Activated CD8-positive, alpha-beta T cell treated with anti-CD3 and anti-CD28 coated beads for 36 hours (primary cell): Measurements from ENCODE around the gene EIF4EBP3. TPM values are rescaled to one million over a fixed set of nuclear protein-coding genes. Genes with fewer than 3 reads are reported as not detected.
"Not testable (repeated sequence)": the region's sequence is repeated elsewhere in the genome, so short reads cannot be mapped to it uniquely, and the experiment has no call there.

Source experiments
- ATAC-seq: fragments of 200-7000 bp; cut with Tn5 transposase; one replicate; pipeline ENCODE4 v1.10.0; 2021; ENCODE audit warnings: mild to moderate bottlenecking, moderate library complexity
- CTCF ChIA-PET: fragments of 350-600 bp; sonication (Branson Sonifier 250); formaldehyde crosslinking; loops from one replicate; lab custom pipeline; 2021; ENCODE audit warnings: antibody characterized with exemption; lab: Charles Lee
- POLR2A ChIA-PET: fragments of 350-600 bp; sonication (Branson Sonifier 250); formaldehyde crosslinking; loops from one replicate; lab custom pipeline; 2021; ENCODE audit warnings: antibody characterized with exemption; lab: Charles Lee
- DNase-seq: peaks from one replicate; pipeline ENCODE4 v3.0.0-alpha.2; 2020
- H3K27ac Mint-ChIP-seq: one replicate; pipeline ENCODE4 v1.8.0; 2021; ENCODE audit warnings: mild to moderate bottlenecking, mixed read lengths
- H3K27me3 Mint-ChIP-seq: one replicate; pipeline ENCODE4 v1.8.0; 2021; ENCODE audit warnings: mixed read lengths
- H3K36me3 Mint-ChIP-seq: one replicate; pipeline ENCODE4 v1.8.0; 2021; ENCODE audit warnings: low read depth, mixed read lengths
- H3K4me1 Mint-ChIP-seq: one replicate; pipeline ENCODE4 v1.8.0; 2021; ENCODE audit warnings: low read depth, mixed read lengths
- H3K4me3 Mint-ChIP-seq: one replicate; pipeline ENCODE4 v1.8.0; 2021; ENCODE audit warnings: mild to moderate bottlenecking, moderate library complexity, mixed read lengths
- H3K9me3 Mint-ChIP-seq: one replicate; pipeline ENCODE4 v1.8.0; 2021; ENCODE audit warnings: mixed read lengths
- intact Hi-C: fragments of 100-400 bp; cut with micrococcal nuclease; formaldehyde crosslinking; loops from one replicate; pipeline ENCODE4 v1.10.0; 2022
- total RNA-seq, 2 experiments: library from RNA; stranded (reverse); gene quantifications; one replicate each; pipeline ENCODE4 v1.2.3, GENCODE V29; 2021
- TF ChIP-seq, protein P1 (sequence below): fragments of 200-600 bp; IDR thresholded peaks from one replicate; pipeline ENCODE4 v1.8.0; 2022; ENCODE audit warnings: antibody characterized with exemption, mild to moderate bottlenecking

The EIF4EBP3 gene
- total RNA-seq, 2 experiments from 2014 or later, result 19.6 to 20.3 TPM

DNA sequence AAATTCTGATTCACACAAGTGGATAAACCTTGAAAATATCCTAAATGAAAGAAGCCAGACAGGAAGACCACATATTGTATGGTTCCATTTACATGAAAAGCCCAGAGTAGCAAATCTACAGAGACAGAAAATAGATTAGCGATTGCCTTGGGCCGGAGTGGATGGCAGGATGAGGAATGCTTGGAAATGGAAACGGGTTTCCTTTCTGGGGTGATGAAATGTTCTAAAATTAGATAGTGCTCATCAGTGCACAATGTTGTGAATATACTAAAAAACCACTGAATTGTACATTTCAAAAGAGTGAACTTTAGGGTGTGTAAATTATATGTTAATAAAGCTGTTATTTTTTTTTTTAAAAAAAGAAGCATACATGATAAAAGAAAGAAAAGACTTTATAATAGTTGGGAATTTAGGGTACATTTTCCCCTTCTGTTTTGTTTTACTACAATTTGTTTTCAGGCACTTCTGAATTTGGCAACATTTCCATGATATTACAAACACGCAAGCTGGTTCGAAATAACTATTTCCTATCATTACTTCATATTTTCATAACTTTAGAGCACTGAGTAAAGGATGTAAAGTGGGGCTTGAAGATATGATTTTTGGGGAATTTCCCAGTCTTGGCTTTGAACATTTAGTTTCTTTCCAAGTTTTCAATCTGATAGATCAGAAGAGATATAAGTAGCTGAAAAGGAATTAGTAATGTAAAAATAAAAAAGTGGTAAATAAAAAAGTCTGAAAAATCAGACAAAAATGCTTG is 41.0 kb downstream of the EIF4EBP3 start:
- ChIA-PET CTCF (interaction anchor here (1.2 kb wide), 1 partner anchor 348 kb away, joined by 3 read pairs; no protein-coding TSS in a partner anchor), POLR2A (no interaction called here)

DNA sequence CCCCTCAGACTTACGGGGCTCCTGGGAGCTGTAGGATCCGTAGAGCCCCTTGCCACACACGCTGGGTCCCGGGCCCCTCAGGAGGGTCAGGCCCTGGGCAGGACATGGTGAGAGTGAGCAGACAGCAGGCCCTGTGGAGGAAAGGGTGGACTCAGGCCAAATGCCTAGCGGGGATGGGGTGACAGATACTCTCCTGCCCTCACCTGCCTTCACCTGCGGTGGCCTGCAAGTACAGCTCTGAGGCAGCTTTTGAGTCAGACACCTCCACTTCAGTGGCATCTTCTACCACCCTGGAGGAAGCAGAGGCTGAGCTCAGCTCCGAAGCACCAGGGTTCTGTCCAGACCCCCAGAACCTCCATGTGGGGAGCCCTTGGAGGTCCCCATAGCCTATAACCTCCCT is 43.4 kb downstream of the EIF4EBP3 start:
- Mint-ChIP-seq H3K9me3 (no peaks in the 10 kb centered on the region), H3K27ac (no peak overlapping the region), H3K27me3 (peaks cover 2% of the 10 kb centered on the region), H3K4me3 (no peak overlapping the region), H3K36me3 (no peaks in the 10 kb centered on the region), H3K4me1 (peaks cover 4% of the 10 kb centered on the region)
- ChIA-PET POLR2A (interaction anchor here (1.3 kb wide), 1 partner anchor 100 kb away, joined by 3 read pairs; the partner anchor contains the start of genes HARS1 and HARS2), CTCF (no interaction called here)
- intact Hi-C loops, result no loop called here
- ATAC-seq (no peak), DNase-seq (no peak)
- TF ChIP-seq, protein P1, sequence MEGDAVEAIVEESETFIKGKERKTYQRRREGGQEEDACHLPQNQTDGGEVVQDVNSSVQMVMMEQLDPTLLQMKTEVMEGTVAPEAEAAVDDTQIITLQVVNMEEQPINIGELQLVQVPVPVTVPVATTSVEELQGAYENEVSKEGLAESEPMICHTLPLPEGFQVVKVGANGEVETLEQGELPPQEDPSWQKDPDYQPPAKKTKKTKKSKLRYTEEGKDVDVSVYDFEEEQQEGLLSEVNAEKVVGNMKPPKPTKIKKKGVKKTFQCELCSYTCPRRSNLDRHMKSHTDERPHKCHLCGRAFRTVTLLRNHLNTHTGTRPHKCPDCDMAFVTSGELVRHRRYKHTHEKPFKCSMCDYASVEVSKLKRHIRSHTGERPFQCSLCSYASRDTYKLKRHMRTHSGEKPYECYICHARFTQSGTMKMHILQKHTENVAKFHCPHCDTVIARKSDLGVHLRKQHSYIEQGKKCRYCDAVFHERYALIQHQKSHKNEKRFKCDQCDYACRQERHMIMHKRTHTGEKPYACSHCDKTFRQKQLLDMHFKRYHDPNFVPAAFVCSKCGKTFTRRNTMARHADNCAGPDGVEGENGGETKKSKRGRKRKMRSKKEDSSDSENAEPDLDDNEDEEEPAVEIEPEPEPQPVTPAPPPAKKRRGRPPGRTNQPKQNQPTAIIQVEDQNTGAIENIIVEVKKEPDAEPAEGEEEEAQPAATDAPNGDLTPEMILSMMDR, result no peak

More for the DNA sequence above, 41.0 kb downstream of the EIF4EBP3 start:
- H3K4me1 Mint-ChIP-seq, result no peaks in the 10 kb centered on the region
- H3K9me3 Mint-ChIP-seq, result no peaks in the 10 kb centered on the region
- no peak overlapping the region for H3K4me3 Mint-ChIP-seq
- intact Hi-C loops, result no loop called here
- no peaks in the 10 kb centered on the region for H3K36me3 Mint-ChIP-seq
- H3K27me3 Mint-ChIP-seq, result peaks cover under 1% of the 10 kb centered on the region
- TF ChIP-seq, protein P1, result no peak
- H3K27ac Mint-ChIP-seq, result no peak overlapping the region
- no peak for DNase-seq
- ATAC-seq, result no peak

DNA sequence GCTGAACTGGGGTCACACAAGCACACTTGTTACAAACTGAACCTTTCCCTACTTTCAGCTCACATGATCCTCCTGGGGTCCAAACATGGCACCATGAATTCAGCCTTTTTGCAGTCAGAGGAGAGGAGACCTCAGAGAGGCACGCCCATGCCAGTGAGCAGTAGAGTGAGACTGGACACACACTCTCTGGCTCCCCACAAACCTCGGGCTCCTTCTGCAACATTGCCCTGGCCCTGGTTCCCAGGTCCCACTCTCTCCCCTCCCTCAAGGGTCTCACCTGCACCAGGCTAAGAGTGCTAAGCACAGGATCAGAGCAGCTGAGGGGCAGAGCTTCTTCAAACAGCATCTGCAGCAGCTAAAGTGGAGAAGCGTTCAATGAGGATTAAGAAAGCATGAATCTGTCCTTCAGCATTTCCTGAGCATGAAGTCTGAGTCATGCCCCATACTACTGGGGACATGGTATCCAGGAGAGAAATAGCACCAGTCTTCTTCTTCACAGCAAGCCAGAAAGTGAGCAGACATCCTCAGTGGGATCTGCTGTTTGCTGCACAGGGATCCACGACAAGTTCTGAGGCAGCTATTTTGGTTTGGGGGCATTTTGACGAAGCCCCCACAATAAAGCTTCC is 44.4 kb downstream of the EIF4EBP3 start:
- POLR2A ChIA-PET, result interaction anchor here (1.3 kb wide), 1 partner anchor 99 kb away, joined by 3 read pairs; the partner anchor contains the start of genes HARS1 and HARS2
- no peaks in the 10 kb centered on the region for H3K9me3 Mint-ChIP-seq
- no peak for DNase-seq
- ATAC-seq, result no peak
- TF ChIP-seq, protein P1, result no peak
- H3K27ac Mint-ChIP-seq, result no peak overlapping the region
- peaks cover 4% of the 10 kb centered on the region for H3K4me1 Mint-ChIP-seq
- CTCF ChIA-PET, result no interaction called here
- H3K36me3 Mint-ChIP-seq, result no peaks in the 10 kb centered on the region
- intact Hi-C loops, result no loop called here
- H3K4me3 Mint-ChIP-seq, result no peak overlapping the region
- peaks cover 2% of the 10 kb centered on the region for H3K27me3 Mint-ChIP-seq

DNA sequence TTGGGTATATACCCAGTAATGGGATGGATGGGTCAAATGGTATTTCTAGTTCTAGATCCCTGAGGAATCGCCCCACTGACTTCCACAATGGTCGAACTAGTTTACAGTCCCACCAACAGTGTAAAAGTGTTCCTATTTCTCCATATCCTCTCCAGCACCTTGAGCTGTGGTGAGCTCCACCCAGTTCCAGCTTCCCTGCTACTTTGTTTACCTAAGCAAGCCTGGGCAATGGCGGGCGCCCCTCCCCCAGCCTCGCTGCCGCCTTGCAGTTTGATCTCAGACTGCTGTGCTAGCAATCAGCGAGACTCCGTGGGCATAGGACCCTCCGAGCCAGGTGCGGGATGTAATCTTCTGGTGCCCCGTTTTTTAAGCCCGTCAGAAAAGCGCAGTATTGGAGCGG is 45.6 kb downstream of the EIF4EBP3 start:
- H3K4me1 Mint-ChIP-seq, POLR2A ChIA-PET, H3K27me3 Mint-ChIP-seq, H3K9me3 Mint-ChIP-seq, H3K36me3 Mint-ChIP-seq, CTCF ChIA-PET, DNase-seq, H3K27ac Mint-ChIP-seq, intact Hi-C loops, H3K4me3 Mint-ChIP-seq, ATAC-seq: not testable (repeated sequence)

DNA sequence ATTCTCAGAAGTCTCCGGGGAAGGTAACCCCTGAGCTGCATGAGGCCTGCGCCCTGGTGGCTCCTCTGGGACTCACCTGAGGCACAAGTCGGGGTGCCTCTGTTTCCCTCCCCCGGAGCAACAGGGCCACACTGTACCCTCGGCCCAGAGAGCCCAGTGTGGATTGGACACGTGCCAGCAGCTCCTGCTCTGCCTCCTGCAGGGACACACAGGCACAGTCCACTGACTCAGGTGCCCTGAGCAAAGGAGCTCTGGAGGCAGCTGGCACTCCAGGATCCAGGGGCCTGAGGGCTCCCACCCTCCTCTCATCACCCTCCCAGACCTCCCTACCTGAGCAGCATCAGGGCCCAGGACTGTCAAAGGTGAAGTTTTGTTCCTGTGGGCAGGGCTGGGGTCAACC is 46.7 kb downstream of the EIF4EBP3 start:
- POLR2A ChIA-PET, result no interaction called here
- ATAC-seq, result no peak
- TF ChIP-seq, protein P1, result no peak
- no peak overlapping the region for H3K27ac Mint-ChIP-seq
- CTCF ChIA-PET, result interaction anchor here (0.6 kb wide), 1 partner anchor 58 kb away, joined by 3 read pairs; no protein-coding TSS in a partner anchor
- peaks cover 2% of the 10 kb centered on the region for H3K27me3 Mint-ChIP-seq
- DNase-seq, result no peak
- H3K36me3 Mint-ChIP-seq, result no peaks in the 10 kb centered on the region
- H3K4me3 Mint-ChIP-seq, result no peak overlapping the region
- H3K4me1 Mint-ChIP-seq, result peaks cover 4% of the 10 kb centered on the region
- intact Hi-C loops, result no loop called here
- H3K9me3 Mint-ChIP-seq, result no peaks in the 10 kb centered on the region
